HUES6 (cell line): ENCODE measurements around the gene CNPY2.
"Not testable (repeated sequence)": the region's sequence is repeated elsewhere in the genome, so short reads cannot be mapped to it uniquely, and the experiment has no call there.

Source experiments
- H3K27ac ChIP-seq: 2 replicates; pipeline ENCODE4 v1.7.0; 2013; ENCODE audit warnings: low read depth, mild to moderate bottlenecking, low read length, inconsistent platforms
- H3K27me3 ChIP-seq: 2 replicates; pipeline ENCODE4 v1.6.1; 2013; ENCODE audit warnings: low read length; ENCODE audit not compliant: control insufficient read depth, insufficient read depth
- H3K36me3 ChIP-seq: 2 replicates; pipeline ENCODE4 v1.6.1; 2013; ENCODE audit warnings: low read length; ENCODE audit not compliant: control insufficient read depth, insufficient read depth
- H3K4me1 ChIP-seq: 2 replicates; pipeline ENCODE4 v1.6.1; 2013; ENCODE audit warnings: low read length; ENCODE audit not compliant: control insufficient read depth, insufficient read depth
- H3K4me3 ChIP-seq: 2 replicates; pipeline ENCODE4 v1.5.1; 2013; ENCODE audit warnings: low read depth, low read length
- H3K9ac ChIP-seq: one replicate; pipeline ENCODE4 v1.6.1; 2013; ENCODE audit warnings: mild to moderate bottlenecking, low read length
- H3K9me3 ChIP-seq: 2 replicates; pipeline ENCODE4 v1.6.1; 2013; ENCODE audit warnings: low read depth, low read length; ENCODE audit not compliant: control insufficient read depth, insufficient read depth

Gene CNPY2

GRCh38 chr12:56333197-56333678 lies 17.4 kb upstream of the CNPY2 start:
- Histone ChIP-seq H3K4me3 (peak overlapping the region; percentile 73), H3K36me3 (0 out of 2 replicates have a peak, but pooled peaks cover 4% of the 10 kb centered on the region), H3K27ac (peak overlapping the region; percentile 58), H3K4me1 (peaks cover 25% of the 10 kb centered on the region), H3K9ac (peak overlapping the region; percentile 89), H3K9me3 (no peaks in the 10 kb centered on the region), H3K27me3 (no peaks in the 10 kb centered on the region)

- Histone ChIP-seq H3K9ac (peak overlapping the region; percentile 89), H3K36me3 (peaks cover 10% of the 10 kb centered on the region), H3K27ac (peak overlapping the region; percentile 58; the same call in 1 of the 2 replicates), H3K4me1 (peaks cover 19% of the 10 kb centered on the region), H3K27me3 (no peaks in the 10 kb centered on the region), H3K9me3 (no peaks in the 10 kb centered on the region), H3K4me3 (peak overlapping the region; percentile 73)
These were observed 16.9 kb upstream of the CNPY2 start for GRCh38 chr12:56332512-56333196.

DNA sequence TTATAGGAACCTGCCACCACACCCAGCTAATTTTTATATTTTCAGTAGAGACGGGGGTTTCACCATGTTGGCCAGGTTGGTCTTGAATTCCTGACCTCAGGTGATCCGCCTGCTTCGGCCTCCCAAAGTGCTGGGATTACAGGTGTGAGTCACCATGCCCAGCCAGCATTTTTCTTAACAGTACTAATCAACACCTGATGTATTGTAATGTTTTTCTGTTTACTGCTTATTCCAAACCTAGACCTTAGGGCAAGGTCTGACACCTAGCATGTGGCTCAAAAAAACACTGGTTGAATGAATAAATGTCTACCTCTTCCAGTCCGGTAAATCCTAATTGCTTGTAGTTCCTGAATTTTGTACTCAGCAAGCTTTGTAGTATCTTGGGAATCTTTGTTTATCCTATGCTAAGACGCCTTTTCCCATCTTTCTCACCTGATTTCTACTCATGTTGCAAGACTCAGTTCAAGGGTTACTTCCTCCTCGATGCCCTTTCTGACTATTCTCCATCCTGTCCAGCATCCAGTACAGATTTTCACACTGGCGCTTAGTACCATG lies 15.2 kb upstream of the CNPY2 start:
- Histone ChIP-seq H3K9me3 (no peaks in the 10 kb centered on the region), H3K4me1 (peaks cover 11% of the 10 kb centered on the region), H3K36me3 (peaks cover 26% of the 10 kb centered on the region), H3K27ac (no peak overlapping the region), H3K27me3 (no peaks in the 10 kb centered on the region), H3K9ac (no peak overlapping the region), H3K4me3 (no peak overlapping the region)

DNA sequence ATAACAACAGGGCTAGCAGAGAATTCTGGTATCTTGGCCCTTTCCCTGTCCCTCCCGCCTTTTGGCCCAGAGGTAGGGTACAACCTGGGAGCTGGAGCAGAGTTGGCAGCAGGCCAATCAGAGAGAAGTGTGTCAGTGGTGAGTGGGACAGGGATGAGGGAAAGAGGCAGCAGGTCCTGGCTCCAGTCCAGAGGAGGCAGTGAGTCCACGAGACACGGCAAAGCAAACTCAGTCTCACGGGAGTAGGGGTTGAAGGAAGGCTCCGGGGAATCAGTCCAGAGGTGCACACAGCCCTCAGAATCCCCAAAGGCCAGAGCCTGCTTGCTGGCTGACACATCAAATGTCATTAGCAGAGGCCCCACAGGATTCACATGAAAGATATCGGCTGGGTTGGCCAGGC lies 10.7 kb upstream of the CNPY2 start:
- H3K27ac ChIP-seq, result no peak overlapping the region
- H3K9me3 ChIP-seq, result no peaks in the 10 kb centered on the region
- no peaks in the 10 kb centered on the region for H3K27me3 ChIP-seq
- H3K4me3 ChIP-seq, result no peak overlapping the region
- peaks cover 69% of the 10 kb centered on the region for H3K36me3 ChIP-seq
- H3K4me1 ChIP-seq, result no peaks in the 10 kb centered on the region
- H3K9ac ChIP-seq, result no peak overlapping the region

- Histone ChIP-seq H3K27me3 (no peaks in the 10 kb centered on the region), H3K9me3 (no peaks in the 10 kb centered on the region), H3K9ac (no peak overlapping the region), H3K4me3 (no peak overlapping the region), H3K27ac (no peak overlapping the region), H3K36me3 (peaks cover 70% of the 10 kb centered on the region), H3K4me1 (no peaks in the 10 kb centered on the region)
These were observed 10.3 kb upstream of the CNPY2 start for GRCh38 chr12:56326126-56326525.

GRCh38 chr12:56324206-56324605 lies 8.4 kb upstream of the CNPY2 start:
- no peaks in the 10 kb centered on the region for H3K9me3 ChIP-seq
- H3K4me1 ChIP-seq, result no peaks in the 10 kb centered on the region
- no peak overlapping the region for H3K9ac ChIP-seq
- H3K36me3 ChIP-seq, result peaks cover 81% of the 10 kb centered on the region
- no peak overlapping the region for H3K4me3 ChIP-seq
- H3K27me3 ChIP-seq, result no peaks in the 10 kb centered on the region
- no peak overlapping the region for H3K27ac ChIP-seq

DNA sequence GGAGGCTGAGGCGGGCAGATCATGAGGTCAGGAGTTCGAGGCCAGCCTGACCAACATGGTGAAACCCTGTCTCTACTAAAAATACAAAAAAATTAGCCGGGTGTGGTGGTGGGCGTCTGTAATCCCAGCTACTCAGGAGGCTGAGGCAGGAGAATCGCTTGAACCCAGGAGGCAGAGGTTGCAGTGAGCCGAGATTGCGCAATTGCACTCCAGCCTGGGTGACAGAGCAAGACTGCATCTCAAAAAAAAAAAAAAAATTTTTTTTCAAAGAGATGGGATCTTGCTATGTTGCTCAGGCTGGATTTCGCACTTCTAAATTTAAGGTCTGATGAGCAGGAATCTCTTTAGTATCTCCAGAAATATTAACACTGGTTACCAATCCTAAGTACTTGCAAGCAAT lies 5.8 kb upstream of the CNPY2 start:
- H3K36me3 ChIP-seq, result peaks cover 72% of the 10 kb centered on the region
- H3K9me3 ChIP-seq, H3K27me3 ChIP-seq, H3K27ac ChIP-seq, H3K9ac ChIP-seq, H3K4me3 ChIP-seq, H3K4me1 ChIP-seq: not testable (repeated sequence)

DNA sequence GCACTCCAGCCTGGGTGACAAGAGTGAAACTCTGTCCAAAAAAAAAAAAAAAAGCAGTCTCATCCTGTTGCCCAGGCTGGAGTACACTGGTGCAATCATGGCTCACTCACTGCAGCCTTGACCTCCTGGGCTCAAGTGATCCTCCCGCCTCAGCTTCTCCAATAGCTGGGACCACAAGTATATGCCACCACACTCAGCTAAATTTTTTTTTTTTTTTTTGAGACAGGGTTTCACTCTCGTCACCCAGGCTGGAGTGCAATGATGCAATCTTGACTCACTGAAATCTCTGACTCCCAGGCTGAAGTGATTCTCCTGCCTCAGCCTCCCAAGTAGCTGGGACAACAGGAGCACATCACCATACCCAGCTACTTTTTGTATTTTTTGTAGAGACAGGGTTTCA lies 5.2 kb upstream of the CNPY2 start:
- no peak overlapping the region for H3K9ac ChIP-seq
- peaks cover 66% of the 10 kb centered on the region for H3K36me3 ChIP-seq

GRCh38 chr12:56317675-56318074 lies 1.9 kb upstream of the CNPY2 start:
- H3K27me3 ChIP-seq, result no peaks in the 10 kb centered on the region
- no peaks in the 10 kb centered on the region for H3K9me3 ChIP-seq
- H3K36me3 ChIP-seq, result peaks cover 48% of the 10 kb centered on the region
- H3K27ac ChIP-seq, result no peak overlapping the region
- no peak overlapping the region for H3K9ac ChIP-seq
- H3K4me3 ChIP-seq, result no peak overlapping the region
- no peaks in the 10 kb centered on the region for H3K4me1 ChIP-seq

More for the DNA sequence above, 5.2 kb upstream of the CNPY2 start:
- H3K27ac ChIP-seq, result no peak overlapping the region
- H3K27me3 ChIP-seq, result no peaks in the 10 kb centered on the region
- no peaks in the 10 kb centered on the region for H3K4me1 ChIP-seq
- H3K9me3 ChIP-seq, result no peaks in the 10 kb centered on the region
- no peak overlapping the region for H3K4me3 ChIP-seq

- no peaks in the 10 kb centered on the region for H3K27me3 ChIP-seq
- H3K27ac ChIP-seq, result peak overlapping the region; percentile 13
- H3K36me3 ChIP-seq, result peaks cover 51% of the 10 kb centered on the region
- H3K9me3 ChIP-seq, result no peaks in the 10 kb centered on the region
- H3K4me1 ChIP-seq, result no peaks in the 10 kb centered on the region
- H3K4me3 ChIP-seq, result peak overlapping the region; percentile 100
- H3K9ac ChIP-seq, result peak overlapping the region; percentile 97
These were observed 553 bp downstream of the CNPY2 start for GRCh38 chr12:56315249-56315621.

DNA sequence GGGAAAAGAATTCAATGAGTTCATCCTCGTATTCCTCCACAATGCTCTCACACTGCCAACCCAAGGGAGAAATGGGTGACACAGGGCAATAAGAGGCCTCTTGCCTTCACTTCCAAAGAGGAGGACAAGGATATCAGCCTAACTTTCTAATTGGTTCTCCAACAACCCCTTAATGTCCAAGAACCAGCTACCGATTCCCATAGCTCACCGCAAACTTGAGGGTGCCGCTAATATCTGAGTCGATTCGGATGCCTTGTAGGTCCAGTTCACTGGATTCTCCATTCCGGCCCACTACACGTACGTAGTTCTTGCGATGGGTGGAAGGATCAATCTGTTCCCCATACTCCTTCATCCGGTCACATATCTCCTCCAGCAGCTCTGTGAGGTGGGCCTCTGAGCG lies 4.8 kb downstream of the CNPY2 start:
- no peak overlapping the region for H3K4me3 ChIP-seq
- peaks cover 66% of the 10 kb centered on the region for H3K36me3 ChIP-seq
- H3K9me3 ChIP-seq, result no peaks in the 10 kb centered on the region

More for the DNA sequence above, 4.8 kb downstream of the CNPY2 start:
- no peaks in the 10 kb centered on the region for H3K27me3 ChIP-seq
- H3K27ac ChIP-seq, result no peak overlapping the region
- no peak overlapping the region for H3K9ac ChIP-seq
- H3K4me1 ChIP-seq, result no peaks in the 10 kb centered on the region
